IMR-90 (cell line): ENCODE measurements around the gene TTC21B. TPM values are rescaled to one million over a fixed set of nuclear protein-coding genes. Genes with fewer than 3 reads are reported as not detected.

Source experiments
- ATAC-seq: fragments of 200-7000 bp; cut with Tn5 transposase; 2 replicates; pipeline ENCODE4 v1.9.1; 2020; ENCODE audit warnings: low read depth, mild to moderate bottlenecking, moderate library complexity
- BruUV-seq: library from RNA; stranded (reverse); fragments of 400-500 nt; replicated peaks from 2 replicates; lab custom pipeline; 2021; lab: Mats Ljungman, UMichigan
- CTCF ChIA-PET: fragments of 300-600 bp; formaldehyde crosslinking; extraction: SDS; loops from one replicate; lab custom pipeline; 2021; ENCODE audit warnings: antibody characterized with exemption; lab: Yijun Ruan, JAX
- POLR2A ChIA-PET: fragments of 300-600 bp; sonication (Branson Sonifier 250); formaldehyde crosslinking; loops from one replicate; lab custom pipeline; 2022; ENCODE audit warnings: antibody characterized with exemption; ENCODE audit not compliant: unreplicated experiment; lab: Charles Lee
- DNase-seq: peaks from one replicate; pipeline ENCODE4 v3.0.0; 2013
- H2AFZ ChIP-seq: replicated peaks from 2 replicates; pipeline ENCODE3; 2013; ENCODE audit warnings: low read length, mild to moderate bottlenecking; ENCODE audit not compliant: poor library complexity
- H2AK5ac ChIP-seq: 2 replicates; pipeline ENCODE4 v1.6.1; 2013; ENCODE audit warnings: low read depth, low read length, inconsistent platforms
- H2AK9ac ChIP-seq: replicated peaks from 2 replicates; pipeline ENCODE3; 2013; ENCODE audit warnings: mild to moderate bottlenecking, low read depth, low read length, moderate library complexity; ENCODE audit not compliant: poor library complexity
- H2BK120ac ChIP-seq: 2 replicates; pipeline ENCODE4 v1.6.1; 2013; ENCODE audit warnings: low read depth, low read length, inconsistent platforms
- H2BK15ac ChIP-seq: 3 replicates; pipeline ENCODE4 v1.6.1; 2013; ENCODE audit warnings: low read depth, low read length, inconsistent platforms
- H2BK20ac ChIP-seq: 2 replicates; pipeline ENCODE4 v1.6.1; 2013; ENCODE audit warnings: low read depth, mild to moderate bottlenecking, inconsistent platforms, low read length, moderate library complexity
- H2BK5ac ChIP-seq: 2 replicates; pipeline ENCODE4 v1.6.1; 2013; ENCODE audit warnings: mild to moderate bottlenecking, low read depth, low read length, inconsistent platforms; ENCODE audit not compliant: poor library complexity, severe bottlenecking
- H3K14ac ChIP-seq: replicated peaks from 2 replicates; pipeline ENCODE4 v1.6.1; 2013; ENCODE audit warnings: low read depth, low read length, inconsistent platforms
- H3K18ac ChIP-seq: 2 replicates; pipeline ENCODE4 v1.6.1; 2013; ENCODE audit warnings: low read depth, low read length, control low read depth
- H3K23ac ChIP-seq: 2 replicates; pipeline ENCODE4 v1.6.1; 2013; ENCODE audit warnings: low read depth, low read length, inconsistent platforms
- H3K27ac ChIP-seq: 2 replicates; pipeline ENCODE4 v1.5.1; 2013; ENCODE audit warnings: mild to moderate bottlenecking, control low read depth, low read length; ENCODE audit not compliant: insufficient read depth
- H3K27me3 ChIP-seq: 2 replicates; pipeline ENCODE4 v1.6.1; 2013; ENCODE audit warnings: low read length; ENCODE audit not compliant: control insufficient read depth, insufficient read depth
- H3K36me3 ChIP-seq: 2 replicates; pipeline ENCODE4 v1.6.1; 2013; ENCODE audit warnings: low read length, mixed read lengths; ENCODE audit not compliant: control insufficient read depth, insufficient read depth
- H3K4ac ChIP-seq: 2 replicates; pipeline ENCODE4 v1.6.1; 2013; ENCODE audit warnings: low read depth, low read length, inconsistent platforms
- H3K4me1 ChIP-seq: 2 replicates; pipeline ENCODE4 v1.6.1; 2013; ENCODE audit warnings: low read length, mixed read lengths; ENCODE audit not compliant: control insufficient read depth, insufficient read depth
- H3K4me2 ChIP-seq: 2 replicates; pipeline ENCODE4 v1.6.1; 2013; ENCODE audit warnings: low read depth, mild to moderate bottlenecking, control low read depth, low read length, moderate library complexity
- H3K4me3 ChIP-seq: 2 replicates; pipeline ENCODE4 v1.5.1; 2013; ENCODE audit warnings: low read depth, mild to moderate bottlenecking, control low read depth, low read length, moderate library complexity; ENCODE audit not compliant: insufficient read depth
- H3K56ac ChIP-seq: 2 replicates; pipeline ENCODE4 v1.6.1; 2013; ENCODE audit warnings: low read length, inconsistent platforms; ENCODE audit not compliant: insufficient read depth; ENCODE audit errors: extremely low read depth
- H3K79me1 ChIP-seq, 2 experiments: 2 replicates each; pipeline ENCODE4 v1.6.1; 2013; ENCODE audit warnings: low read length in 2 of 2, inconsistent platforms in 1 of 2, low read depth in 1 of 2
- H3K9ac ChIP-seq: 2 replicates; pipeline ENCODE4 v1.6.1; 2013; ENCODE audit warnings: low read depth, low read length, control low read depth
- H3K9me1 ChIP-seq: 2 replicates; pipeline ENCODE4 v1.6.1; 2013; ENCODE audit warnings: low read length, inconsistent platforms; ENCODE audit not compliant: insufficient read depth
- H3K9me3 ChIP-seq: 2 replicates; pipeline ENCODE4 v1.6.1; 2013; ENCODE audit warnings: low read length; ENCODE audit not compliant: control insufficient read depth, insufficient read depth
- H4K20me1 ChIP-seq: 2 replicates; pipeline ENCODE4 v1.6.1; 2013; ENCODE audit warnings: low read length, inconsistent platforms; ENCODE audit not compliant: insufficient read depth
- H4K5ac ChIP-seq: 2 replicates; pipeline ENCODE4 v1.6.1; 2013; ENCODE audit warnings: mild to moderate bottlenecking, low read depth, low read length, control low read depth
- H4K8ac ChIP-seq, 2 experiments: 2 replicates each; pipeline ENCODE4 v1.6.1; 2013; ENCODE audit warnings: low read depth in 2 of 2, low read length in 2 of 2, control low read depth in 1 of 2, inconsistent platforms in 1 of 2
- H4K91ac ChIP-seq: 2 replicates; pipeline ENCODE4 v1.6.1; 2013; ENCODE audit warnings: low read depth, low read length, inconsistent platforms; ENCODE audit not compliant: insufficient read depth
- CHD1 ChIP-seq: IDR thresholded peaks from 2 replicates; pipeline ENCODE4 v1.6.1; 2012; ENCODE audit warnings: low read depth, low read length, improper control_type of control experiment
- ELK1 ChIP-seq: fragments of 150-350 bp; IDR thresholded peaks from 2 replicates; pipeline ENCODE4 v1.6.1; 2016; ENCODE audit warnings: low read depth, mild to moderate bottlenecking, low read length, moderate library complexity, borderline replicate concordance
- FOS ChIP-seq: fragments of 150-350 bp; IDR thresholded peaks from 2 replicates; pipeline ENCODE4 v1.6.1; 2016; ENCODE audit warnings: low read depth, low read length
- POLR2A ChIP-seq: IDR thresholded peaks from 2 replicates; pipeline ENCODE4 v1.6.1; 2012; ENCODE audit warnings: mild to moderate bottlenecking, low read depth, low read length
- RFX5 ChIP-seq: IDR thresholded peaks from 2 replicates; pipeline ENCODE4 v1.8.0; 2012; ENCODE audit warnings: low read depth, mild to moderate bottlenecking, low read length, moderate library complexity
- WGBS, 2 experiments: methylation state at CpG; one replicate each; pipeline versions ENCODE4 v1.1.5 to v1.1.7; 2013; ENCODE audit warnings: missing lambda C conversion rate in 2 of 2; ENCODE audit not compliant: insufficient read length in 1 of 2; ENCODE audit errors: extremely low coverage in 2 of 2; 5-methylcytosine and 5-hydroxymethylcytosine counted together
- dilution Hi-C: fragments of 300-500 bp; cut with HindIII; formaldehyde crosslinking; loops from one replicate; pipeline ENCODE4 v1.14.3; 2018; ENCODE audit warnings: low sequenced_read_pairs; ENCODE audit not compliant: unreplicated experiment
- in situ Hi-C: fragments of 300-500 bp; cut with MboI; formaldehyde crosslinking; loops from 3 replicates; pipeline ENCODE4 v1.14.3; 2019; ENCODE audit warnings: low sequenced_read_pairs, inconsistent platforms, mixed read lengths
- intact Hi-C: fragments of 100-400 bp; cut with micrococcal nuclease; formaldehyde crosslinking; loops from 2 replicates; pipeline ENCODE4 v1.10.0; 2022
- polyA plus RNA-seq, 3 experiments: library from polyadenylated mRNA; depleted of rRNA; stranded (reverse); fragments of >200 nt; gene quantifications; 2 replicates each; pipeline ENCODE4 v1.2.3, GENCODE V29; 2012; ENCODE audit warnings: low replicate concordance in 1 of 3
- total RNA-seq: library from RNA; depleted of rRNA; stranded (reverse); fragments of >200 nt; gene quantifications from 2 replicates; pipeline ENCODE4 v1.2.3, GENCODE V29; 2012

Gene TTC21B
- total and polyA plus RNA-seq, 2 of the 4 experiments (the other 2 are of a cell fraction): 8.0 to 17.2 TPM

GRCh38 chr2:165898381-165898780, 55.2 kb downstream of the TTC21B start:
- Histone ChIP-seq H3K4me3 (no peak overlapping the region), H4K91ac (no peak overlapping the region), H3K9ac (no peak overlapping the region), H3K79me1 (no peaks in the 10 kb centered on the region), H3K4me1 (peaks cover 2% of the 10 kb centered on the region; the same call in 1 of the 2 replicates), H3K36me3 (peaks cover 14% of the 10 kb centered on the region), H2BK120ac (no peak overlapping the region), H2BK20ac (no peak overlapping the region), H3K56ac (no peak overlapping the region), H3K14ac (no peak overlapping the region), H3K9me1 (no peaks in the 10 kb centered on the region; the same call in 1 of the 2 replicates), H3K27ac (no peak overlapping the region), H3K18ac (no peak overlapping the region), H4K5ac (no peak overlapping the region), H2BK15ac (no peak overlapping the region), H3K9me3 (no peaks in the 10 kb centered on the region), H4K20me1 (no peaks in the 10 kb centered on the region), H4K8ac (no peak overlapping the region), H2BK5ac (no peak overlapping the region), H3K27me3 (no peaks in the 10 kb centered on the region), H2AK5ac (no peak overlapping the region), H3K23ac (no peak overlapping the region), H3K4me2 (no peak overlapping the region), H3K4ac (no peak overlapping the region), H2AFZ (no peak overlapping the region), H2AK9ac (no peak overlapping the region)
- in situ Hi-C loops: no loop called here
- ATAC-seq (no peak), DNase-seq (peak; percentile 28)
- no TSS peak for BruUV-seq
- dilution Hi-C loops: no loop called here
- ChIA-PET POLR2A (no interaction called here), CTCF (no interaction called here)
- TF ChIP-seq FOS (no peak), ELK1 (no peak), RFX5 (no peak), CHD1 (no peak), POLR2A (no peak)
- WGBS, 2 experiments: no CpG with 5 or more reads among the region's 4 CpGs
- intact Hi-C loops: no loop called here
